ENCODE measurements around the gene TTC28.

DNA sequence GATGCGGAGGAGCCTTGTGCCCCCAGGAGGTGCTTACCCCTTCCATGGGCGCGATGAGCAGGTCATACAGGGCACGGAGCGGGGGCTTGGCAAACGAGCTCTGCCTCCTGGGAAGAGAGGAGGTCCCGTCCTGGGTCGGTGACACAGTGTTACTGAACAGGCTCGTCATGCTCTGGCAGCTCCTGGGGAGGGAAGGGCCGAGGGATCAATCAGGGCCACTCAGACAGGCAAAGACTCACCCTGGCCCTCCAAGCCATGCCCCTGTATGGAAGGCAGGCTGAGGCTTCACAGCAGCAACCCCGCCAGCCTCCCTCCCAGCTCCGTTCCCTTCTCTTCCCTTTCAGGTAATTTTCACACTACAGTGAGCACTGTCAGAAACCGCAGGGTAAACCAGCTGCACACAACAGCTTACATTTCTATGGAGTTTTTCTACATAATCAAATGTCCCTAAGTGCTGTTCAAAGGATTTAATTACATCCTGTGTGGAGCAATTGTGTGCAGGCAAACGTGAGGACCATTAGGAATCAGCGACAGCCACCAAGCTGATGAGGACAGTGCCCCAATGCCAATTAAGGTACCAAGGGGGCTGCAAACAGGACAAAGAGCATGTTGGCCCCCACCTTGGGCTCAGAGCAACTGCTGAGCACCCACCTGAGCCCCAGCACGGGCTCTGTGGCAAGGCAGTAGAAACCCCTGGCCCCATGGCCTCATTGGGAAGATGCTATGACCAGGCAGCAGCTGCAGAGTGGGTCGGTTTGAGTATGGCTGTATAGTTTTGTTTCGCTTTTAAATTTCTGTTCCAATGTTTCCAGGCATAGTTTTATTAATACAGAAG is 665.2 kb downstream of the TTC28 start:
- no peak for TF ChIP-seq POLR2A (IDR thresholded peaks at IDR 0.05)
- TF ChIP-seq POLR2AphosphoS5 (IDR thresholded peaks at IDR 0.05): no peak
- TF ChIP-seq, protein P1, sequence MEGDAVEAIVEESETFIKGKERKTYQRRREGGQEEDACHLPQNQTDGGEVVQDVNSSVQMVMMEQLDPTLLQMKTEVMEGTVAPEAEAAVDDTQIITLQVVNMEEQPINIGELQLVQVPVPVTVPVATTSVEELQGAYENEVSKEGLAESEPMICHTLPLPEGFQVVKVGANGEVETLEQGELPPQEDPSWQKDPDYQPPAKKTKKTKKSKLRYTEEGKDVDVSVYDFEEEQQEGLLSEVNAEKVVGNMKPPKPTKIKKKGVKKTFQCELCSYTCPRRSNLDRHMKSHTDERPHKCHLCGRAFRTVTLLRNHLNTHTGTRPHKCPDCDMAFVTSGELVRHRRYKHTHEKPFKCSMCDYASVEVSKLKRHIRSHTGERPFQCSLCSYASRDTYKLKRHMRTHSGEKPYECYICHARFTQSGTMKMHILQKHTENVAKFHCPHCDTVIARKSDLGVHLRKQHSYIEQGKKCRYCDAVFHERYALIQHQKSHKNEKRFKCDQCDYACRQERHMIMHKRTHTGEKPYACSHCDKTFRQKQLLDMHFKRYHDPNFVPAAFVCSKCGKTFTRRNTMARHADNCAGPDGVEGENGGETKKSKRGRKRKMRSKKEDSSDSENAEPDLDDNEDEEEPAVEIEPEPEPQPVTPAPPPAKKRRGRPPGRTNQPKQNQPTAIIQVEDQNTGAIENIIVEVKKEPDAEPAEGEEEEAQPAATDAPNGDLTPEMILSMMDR (IDR thresholded peaks at IDR 0.05): no peak

All from sigmoid colon (tissue), 4 donors.